CD4-positive, alpha-beta T cell treated with Interferon gamma for 1 hour (primary cell): ENCODE results near the gene PEX26.
"Not testable (repeated sequence)": the region's sequence is repeated elsewhere in the genome, so short reads cannot be mapped to it uniquely, and the experiment has no call there.

Experiments
- DNase-seq: peaks from one replicate; pipeline ENCODE4 v3.0.0-alpha.2; 2020

PEX26 gene

DNA sequence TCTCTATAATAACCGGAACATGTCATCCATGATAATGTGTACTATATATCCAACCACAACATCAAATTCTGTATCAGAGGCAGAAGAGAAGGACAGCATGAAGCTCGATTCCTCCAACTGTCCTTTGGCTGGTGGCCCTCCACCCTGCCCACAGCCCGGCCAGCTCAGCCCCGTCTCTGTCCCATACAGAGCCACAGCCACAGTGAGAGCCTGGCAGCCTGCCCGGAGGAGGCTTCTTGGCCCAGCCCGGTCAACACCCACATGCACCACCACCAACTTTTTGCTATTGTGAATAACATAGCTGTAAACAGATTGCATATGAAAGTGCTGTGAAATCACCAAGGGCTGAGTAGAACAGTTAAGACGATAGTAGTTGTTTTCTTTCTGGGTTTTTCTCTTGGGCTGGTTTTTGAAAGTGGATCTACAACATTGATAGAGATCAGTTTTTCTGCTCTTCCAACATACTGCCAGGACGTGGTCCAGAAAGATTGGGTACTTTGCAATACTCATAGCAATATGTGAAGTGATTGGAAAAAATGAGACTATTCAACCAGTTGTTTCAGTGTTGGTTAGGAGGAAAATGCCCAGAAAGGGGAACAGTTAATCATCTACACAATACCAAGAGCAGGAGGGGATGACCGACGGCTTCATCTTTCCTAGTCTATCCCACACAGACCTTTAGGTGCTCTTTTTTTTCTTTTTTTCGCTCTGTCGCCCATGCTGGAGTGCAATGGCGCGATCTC, 25.9 kb downstream of the PEX26 start:
- DNase-seq, result no peak

DNA sequence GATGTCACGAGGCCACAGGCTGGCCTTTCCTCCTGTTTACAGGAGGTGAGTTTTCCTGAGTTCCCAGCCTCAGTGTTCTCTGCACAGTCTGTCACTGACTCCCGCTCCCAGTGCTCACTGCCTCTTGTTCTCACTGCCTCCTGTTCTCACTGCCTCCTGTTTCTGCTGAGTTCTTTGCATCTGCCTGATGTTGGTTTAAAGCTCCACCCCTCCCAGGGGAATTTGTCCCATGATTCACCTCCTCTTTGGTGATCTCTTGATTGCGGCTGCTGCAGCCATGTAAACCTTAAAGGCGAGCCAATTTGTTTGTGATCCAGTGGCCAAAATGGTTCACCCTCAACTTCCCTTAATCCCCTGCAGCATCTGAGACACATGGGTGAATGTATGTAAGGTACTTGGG, 26.8 kb downstream of the PEX26 start:
- DNase-seq, result no peak

DNA sequence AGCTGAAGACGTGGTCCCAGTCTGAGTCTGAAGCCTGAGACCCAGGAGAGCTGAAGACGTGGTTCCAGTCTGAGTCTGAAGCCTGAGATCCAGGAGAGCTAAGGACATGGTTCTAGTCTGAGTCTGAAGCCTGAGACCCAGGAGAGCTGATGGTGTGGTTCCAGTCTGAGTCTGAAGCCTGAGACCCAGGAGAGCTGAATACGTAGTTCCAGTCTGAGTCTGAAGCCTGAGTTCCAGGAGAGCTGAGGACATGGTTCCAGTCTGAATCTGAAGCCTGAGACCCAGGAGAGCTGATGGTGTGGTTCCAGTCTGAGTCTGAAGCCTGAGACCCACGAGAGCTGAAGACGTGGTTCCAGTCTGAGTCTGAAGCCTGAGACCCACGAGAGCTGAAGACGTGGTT, 28.2 kb downstream of the PEX26 start:
- DNase-seq, result not testable (repeated sequence)

DNA sequence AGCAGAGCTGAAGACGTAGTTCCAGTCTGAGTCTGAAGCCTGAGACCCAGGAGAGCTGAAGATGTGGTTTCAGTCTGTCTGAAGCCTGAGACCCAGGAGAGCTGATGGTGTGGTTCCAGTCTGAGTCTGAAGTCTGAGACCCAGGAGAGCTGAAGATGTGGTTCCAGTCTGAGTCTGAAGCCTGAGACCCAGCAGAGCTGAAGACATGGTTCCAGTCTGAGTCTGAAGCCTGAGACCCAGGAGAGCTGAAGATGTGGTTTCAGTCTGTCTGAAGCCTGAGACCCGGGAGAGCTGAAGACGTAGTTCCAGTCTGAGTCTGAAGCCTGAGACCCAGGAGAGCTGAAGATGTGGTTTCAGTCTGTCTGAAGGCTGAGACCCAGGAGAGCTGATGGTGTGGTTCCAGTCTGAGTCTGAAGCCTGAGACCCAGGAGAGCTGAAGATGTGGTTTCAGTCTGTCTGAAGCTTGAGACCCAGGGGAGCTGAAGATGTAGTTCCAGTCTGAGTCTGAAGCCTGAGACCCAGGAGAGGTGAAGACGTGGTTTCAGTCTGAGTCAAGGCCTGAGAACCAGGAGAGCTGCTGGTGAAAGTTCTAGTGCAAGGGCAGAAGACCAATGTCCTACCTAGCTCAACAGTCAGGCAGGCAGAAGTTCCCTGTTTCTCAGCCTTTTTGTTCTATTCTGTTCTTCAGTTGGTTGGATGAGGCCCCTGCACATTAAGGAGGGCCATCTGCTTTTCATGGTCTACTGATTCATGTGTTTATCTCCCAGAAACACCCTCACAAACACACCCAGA, 29.0 kb downstream of the PEX26 start:
- not testable (repeated sequence) for DNase-seq

DNA sequence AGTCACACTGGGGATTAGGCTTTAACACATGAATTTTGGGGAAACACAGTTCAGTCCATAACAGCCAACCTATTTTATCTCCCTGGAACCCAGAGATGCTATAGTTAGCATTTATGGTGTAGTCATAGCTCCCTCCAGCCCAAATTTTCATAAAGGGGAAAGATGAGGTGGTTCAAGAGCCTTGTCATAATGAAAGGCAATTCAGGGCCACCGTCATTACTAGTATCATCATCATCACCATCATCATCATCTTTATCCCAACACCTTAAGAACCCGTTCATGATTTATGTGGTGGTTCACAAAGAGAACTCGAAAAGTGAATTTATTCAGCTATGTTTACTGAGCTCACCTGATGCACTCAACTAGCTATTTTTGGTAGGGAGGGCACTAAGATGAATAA, 30.4 kb downstream of the PEX26 start:
- no peak for DNase-seq

DNA sequence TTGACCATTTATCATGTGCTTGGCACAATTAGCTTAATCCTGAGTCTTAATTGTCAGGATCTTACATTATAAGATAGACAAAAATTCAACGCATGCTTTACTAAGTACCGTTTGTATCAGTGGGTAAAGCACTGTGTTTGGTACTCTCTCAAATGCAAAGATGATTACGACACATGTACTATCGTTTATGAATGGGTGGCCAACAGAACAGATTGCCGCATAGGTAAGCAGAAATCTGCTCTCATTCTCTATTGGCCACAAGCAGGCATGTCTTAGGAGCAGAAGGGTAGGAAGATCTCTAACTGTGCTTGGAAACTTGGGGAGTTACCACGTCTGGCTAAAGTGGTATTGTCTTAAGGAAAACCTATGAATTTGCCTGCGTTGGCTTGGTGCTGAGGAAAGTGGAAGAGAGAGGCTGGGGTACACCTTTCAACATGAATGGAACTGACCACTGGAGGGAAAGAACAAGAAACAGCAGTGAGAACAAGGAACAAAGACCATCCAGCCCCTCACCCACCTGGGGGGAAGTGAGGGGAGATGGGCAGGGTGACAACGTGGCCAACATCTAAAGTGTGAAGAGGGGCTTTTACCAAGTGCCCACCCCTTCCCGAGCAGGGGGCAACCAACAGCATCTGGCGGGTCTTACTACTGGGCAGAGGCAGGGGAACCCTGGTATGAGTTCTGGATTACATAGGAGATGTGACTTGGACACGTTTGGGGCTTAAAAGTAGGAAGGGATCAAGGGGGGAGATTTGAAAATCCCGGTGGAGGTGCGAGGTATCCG, 31.8 kb downstream of the PEX26 start:
- DNase-seq, result no peak

DNA sequence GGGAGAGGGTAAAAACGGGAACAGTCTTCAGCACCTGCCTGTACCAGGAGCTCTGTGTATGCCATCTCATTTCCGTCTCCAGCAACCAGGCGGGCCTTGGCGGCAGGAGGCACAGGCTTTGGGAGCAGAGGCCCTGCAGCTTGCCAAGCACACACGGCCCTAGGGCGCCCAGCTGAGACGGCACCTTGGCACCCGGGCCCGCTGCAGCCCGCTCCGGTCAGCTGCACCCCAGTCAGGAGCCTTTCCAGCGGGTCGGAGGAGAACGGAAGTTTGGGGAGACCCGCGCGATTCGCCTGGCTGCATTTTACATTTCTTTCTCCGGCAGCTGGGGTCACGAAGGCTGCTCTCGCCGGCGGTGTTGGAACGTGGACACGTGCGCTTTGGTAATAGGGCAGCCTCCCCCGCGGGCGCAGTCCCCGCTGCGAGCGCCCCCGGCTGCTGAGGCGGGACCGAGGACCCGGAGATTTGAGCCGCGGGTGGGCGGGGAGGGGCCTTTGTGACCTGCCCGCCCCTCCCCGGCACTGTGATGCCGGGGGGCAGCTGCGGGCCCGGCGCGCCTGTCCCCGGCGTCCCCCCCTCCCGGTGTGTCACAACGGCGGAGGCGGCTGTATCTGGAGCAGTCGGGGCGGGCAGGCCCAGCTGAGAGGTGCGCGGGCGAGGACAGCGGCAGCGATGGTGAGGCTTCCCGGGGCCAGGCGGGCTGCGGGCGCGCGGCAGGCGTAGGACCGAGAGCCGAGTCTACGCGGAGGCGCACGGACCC, 32.6 kb downstream of the PEX26 start, which contains the start of gene TUBA8:
Gene TUBA8 (plus strand): TSS at position 616 of the 760 bp plus-strand sequence. CDS start 57 bp downstream, at position 673.
- no peak for DNase-seq

DNA sequence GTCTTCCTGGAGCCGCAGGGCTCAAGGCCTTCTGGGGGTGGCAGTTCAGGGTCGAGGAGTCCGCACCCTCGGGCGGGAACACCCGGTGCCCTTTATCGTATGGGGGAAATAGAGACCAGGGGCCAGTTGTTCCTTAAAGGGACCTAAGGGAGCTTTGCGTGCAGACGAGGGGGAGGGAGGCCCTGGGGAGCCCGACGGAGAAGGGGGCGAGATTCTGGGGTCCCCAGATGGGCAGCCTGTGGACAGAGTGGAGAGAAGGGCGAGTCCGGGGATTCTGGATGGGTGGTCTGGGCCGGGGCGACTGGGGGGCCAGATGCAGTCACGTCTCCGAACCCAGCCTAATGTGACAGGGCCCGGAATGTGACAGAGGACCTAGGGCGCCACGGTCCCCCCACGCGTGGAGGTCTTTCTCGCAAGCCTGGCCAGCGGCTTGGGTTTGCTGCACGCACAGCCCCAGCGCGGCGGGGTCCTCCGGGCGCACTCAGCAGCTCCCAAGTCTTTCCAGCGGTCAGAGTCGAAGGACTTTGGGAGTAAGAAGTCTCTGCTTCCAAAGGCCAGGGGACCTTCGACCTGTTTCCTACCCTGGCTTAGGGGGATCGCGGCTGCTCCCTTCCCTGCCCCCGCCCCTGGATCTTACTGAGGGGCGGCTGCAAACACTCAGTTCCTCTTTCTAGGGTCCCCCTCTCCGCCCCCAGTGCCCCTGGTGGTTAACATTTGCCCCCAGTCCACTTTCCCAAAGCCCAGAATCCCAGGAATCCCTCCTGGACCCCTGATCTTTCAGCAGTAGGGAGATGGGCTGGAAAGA, 33.4 kb downstream of the PEX26 start:
- no peak for DNase-seq

DNA sequence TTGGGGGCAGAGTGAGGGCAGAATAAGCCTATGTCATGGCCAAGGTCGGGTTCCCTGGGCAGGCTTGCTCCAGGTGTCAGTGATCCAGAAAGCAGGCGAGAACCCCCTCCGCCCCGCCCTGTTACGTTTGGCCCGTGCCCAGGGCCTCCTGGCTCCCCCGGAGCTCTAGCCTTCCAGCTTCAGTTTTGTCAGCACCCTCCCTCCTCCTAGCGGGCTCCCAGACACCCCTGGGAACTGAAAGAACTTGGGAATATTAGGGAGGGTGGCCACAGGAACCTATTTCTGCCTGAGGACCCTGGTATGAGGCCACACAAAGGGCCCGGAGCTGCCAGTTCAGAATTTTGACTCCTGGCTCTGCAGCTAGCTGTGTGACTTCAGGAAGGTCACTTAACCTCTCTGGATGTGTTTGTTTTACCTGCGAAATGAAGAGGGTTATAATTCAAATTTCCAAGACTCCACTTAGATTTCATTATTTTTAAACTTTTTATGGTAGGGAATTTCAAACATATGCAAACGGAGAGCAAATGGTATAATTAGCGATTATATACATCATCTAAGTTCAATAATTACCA, 34.1 kb downstream of the PEX26 start:
- DNase-seq, result no peak

DNA sequence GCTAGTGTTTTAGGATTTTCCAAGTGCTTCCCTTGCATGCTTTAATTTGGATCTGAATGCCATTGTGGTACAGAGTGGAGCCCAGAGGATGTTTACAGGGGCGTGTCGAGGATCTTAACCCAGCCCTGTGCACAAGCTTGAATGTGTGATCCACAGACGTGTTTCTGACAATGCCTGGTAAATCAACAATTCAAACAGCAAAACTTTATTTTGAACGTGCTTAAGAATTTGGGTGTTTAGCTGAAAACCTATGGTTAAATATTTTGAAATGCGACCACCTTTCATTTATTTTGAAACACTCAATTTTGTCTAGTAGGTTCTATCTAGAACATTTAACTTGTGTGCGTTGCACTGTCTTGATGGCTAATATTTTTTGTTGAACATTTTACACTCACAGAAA, 34.6 kb downstream of the PEX26 start:
- DNase-seq, result no peak

DNA sequence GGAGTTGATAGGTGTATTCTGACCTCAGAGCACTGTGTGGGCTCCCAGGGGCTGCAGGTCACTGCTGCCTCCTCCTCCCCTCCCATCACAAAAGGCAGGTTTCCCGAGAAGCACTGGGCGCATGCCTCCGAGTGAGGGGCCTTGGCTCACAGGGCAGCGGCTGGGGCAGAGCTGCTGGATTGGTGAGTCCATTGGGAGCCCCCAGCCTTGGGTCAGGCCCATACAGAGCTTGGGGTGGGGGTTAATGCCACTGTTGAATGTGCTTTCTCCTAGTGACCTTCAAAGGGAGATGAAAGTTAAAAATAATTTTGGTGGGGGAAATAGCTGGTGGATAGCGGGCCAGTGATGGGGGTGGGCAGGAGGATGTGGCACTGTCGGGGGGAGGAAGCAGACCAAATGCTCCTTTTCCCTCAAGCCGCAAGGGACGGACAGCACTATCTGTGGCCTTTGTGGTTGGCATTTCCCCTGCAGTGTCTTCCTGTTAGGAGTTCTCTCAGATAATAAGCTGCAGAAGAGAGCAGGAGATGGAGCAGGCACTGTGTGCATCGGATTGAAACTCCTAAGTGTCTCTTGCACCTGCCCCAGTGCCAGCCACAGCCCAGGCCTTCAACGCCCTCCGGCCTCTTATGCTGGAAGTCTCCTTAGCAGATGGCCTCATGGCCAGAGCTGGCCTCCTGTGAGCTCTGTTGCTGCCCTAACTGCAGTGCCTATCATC, 36.0 kb downstream of the PEX26 start:
- no peak for DNase-seq

DNA sequence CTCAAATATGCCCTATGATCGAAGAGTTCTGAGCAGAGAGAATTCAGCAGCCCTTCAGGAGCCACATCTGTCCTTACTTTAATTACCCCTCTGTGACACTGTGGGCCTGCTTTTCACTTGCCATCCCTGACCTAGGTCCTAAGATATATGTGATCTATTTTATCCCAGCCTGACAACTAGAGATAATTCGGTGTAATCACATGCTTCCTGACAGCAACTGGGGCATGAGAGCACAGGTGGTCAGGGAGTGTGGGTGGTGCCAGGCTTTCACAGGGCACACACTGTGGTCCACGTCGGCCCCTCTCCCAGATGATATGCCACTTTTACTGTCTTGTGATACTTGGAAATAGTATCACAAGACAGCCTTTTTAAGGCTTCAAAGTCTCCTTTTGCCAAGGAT, 36.7 kb downstream of the PEX26 start:
- no peak for DNase-seq

DNA sequence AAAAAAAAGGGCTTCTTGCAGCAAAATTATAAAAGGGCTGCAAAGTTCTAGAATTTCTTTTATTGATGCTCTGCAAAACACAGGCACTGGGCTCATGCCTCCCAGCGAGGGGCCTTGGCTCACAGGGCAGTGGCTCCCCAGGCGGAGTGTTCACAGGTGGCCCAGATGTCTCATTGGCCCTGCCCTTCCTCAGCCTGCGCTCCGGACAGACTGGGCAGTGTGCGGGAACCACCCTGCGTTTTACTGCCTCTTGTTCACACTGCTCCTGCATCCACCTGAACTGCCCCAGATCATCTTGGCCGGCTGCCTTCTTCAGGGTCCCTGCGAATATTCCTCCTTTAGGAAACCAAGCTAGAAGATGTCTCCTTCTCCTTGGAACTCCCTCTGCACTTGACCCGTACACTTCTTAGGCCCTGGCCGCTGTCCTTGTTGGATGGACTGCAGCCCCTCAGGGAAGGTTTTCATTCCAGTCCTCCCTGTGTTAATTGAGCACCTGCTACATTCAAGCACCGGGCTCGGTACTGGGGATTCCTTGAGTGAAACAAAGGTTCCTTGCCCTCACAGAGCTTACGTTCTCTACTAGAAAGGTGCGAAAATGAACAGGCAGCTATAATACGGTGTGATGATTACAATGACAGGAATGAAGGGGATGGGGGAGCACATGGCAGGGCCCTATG, 37.3 kb downstream of the PEX26 start:
- DNase-seq, result no peak

DNA sequence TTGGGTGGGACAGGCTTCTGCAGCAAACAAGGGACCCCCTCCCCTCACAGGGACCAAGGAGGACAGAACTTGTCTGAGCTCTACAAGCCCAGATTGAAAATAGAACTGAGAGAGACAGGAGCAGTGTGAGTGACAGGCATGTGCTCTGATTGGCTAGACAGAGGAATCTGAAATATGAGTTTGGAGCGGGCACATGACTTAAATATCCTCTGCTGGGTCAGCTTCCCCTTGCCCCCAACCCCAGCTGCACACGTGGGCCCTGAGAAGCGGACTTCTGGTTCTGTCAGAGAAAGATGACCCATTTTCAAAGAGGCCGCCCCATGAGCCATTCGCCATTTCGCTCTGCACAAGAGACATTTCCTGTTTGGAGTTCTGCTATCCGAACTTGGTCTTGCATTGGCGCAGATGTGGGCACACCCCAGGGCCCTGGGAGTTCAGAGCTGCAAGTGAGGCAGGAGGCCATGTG, 38.1 kb downstream of the PEX26 start:
- DNase-seq, result no peak

DNA sequence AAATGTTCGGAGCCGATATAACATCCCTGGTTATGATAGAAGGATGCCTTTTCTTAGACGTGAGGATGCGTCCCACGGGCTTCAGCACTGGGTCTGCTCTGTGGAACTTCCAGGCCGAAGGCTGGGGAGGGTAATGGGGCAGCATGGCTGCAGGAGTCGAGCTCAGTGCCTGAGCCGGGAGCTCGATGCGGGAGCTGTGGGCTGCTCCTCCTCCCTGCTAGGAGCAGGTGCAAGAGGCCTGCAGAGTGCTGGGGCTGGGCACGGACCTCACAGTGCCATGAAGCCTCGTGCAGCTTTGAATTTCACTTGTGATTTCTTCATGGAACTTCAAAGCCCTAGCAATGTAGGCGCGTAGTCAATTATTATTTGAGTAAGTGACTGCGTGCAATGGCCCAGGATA, 38.8 kb downstream of the PEX26 start:
- DNase-seq, result no peak

DNA sequence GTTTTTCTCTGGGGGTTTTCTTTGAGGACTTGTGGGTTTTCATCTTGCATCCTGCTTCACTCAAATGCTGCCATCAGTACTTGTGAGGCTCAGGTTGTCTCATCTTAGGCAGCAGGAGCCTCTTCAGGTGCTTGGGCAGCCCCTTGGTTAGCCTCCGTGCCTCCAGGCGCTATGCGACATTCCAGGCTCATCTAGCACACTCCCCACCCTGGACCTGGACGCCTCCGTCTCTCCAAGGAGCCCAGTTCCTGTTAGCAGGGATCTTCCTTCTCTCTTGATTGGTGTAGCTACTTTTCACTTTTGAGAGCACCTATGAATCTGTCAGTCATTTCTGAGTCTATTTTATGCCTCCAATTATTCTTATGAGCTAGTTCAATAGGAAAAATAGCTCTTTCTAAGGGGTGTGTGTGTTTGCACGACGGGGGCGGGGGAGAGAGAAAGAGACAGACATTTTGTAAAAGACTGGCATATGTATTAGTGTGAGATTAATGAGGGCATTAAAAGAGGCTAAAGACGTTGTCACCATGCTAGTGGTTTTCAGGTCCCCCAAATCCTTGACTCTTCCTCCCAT, 40.6 kb downstream of the PEX26 start:
- no peak for DNase-seq

DNA sequence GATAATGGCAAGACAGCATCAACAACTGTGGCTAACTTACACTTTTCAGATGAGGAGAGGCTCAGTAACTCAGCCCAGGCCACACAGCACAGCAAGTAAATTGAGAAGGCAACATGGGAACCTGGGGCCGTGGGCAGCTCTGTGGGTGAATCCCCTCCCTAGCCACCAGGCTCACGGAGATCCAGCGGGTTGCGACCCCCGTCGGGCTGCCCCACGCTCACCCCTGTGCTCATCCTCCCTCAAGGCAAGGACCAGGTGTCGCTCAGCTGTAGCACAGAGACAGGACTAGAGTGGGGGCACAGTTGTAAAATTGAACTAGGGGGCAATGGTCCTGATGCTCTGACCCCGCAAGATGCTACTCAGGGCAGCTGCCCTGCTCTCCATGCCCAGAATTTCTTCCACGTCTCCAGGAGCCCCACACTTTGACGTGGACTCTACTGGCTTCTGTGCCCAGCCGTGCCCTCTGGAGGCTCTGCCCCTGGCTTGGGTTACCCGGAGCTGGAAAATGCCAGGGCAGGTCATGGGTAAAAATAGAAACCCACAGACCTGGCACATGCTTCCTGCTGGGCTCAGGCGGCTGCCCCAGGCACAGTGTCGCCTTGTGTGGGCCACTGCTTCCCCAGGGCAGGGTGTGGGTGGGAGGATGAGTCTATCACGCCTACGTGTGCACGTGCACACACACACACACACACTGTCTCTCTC, 41.8 kb downstream of the PEX26 start:
- no peak for DNase-seq

DNA sequence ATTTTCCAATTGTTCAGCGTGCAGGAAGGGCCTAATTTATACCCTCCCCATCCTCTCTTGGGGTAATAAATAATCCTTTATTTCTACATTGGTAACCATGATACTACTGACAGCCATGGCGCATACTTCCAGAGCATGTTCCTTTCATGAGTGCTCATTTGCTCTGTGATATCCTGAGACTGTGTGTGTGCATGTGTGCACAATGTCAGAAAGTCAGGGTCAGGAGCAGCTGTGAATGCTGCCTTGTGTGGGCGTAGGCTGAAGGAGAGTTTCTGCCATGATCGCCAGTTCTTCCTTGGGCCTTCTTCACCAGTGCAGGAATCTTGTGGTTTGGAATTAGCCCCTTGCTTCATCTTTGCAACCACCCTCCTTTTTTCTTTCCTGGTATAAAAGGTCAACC, 43.1 kb downstream of the PEX26 start:
- DNase-seq, result no peak

DNA sequence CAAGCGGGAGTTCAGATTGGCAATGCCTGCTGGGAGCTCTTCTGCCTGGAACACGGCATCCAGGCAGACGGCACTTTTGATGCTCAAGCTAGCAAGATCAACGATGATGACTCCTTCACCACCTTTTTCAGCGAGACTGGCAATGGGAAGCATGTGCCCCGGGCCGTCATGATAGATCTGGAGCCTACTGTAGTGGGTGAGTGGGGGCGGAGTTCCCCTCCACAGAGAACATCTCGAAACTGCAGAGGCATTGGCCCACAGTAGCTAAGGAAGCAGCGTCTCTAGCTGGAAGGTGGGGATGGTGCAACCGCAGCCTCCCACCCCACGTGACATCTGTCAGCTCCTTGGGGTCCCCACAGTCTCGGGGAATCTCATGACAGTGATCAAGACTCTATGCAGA, 43.7 kb downstream of the PEX26 start:
- no peak for DNase-seq
